ENCODE measurements around the gene CCDC85C.

The CCDC85C gene

GRCh38 chr14:99519347-99519881, 84.6 kb downstream of the CCDC85C start:
- TF ChIP-seq, protein P1, sequence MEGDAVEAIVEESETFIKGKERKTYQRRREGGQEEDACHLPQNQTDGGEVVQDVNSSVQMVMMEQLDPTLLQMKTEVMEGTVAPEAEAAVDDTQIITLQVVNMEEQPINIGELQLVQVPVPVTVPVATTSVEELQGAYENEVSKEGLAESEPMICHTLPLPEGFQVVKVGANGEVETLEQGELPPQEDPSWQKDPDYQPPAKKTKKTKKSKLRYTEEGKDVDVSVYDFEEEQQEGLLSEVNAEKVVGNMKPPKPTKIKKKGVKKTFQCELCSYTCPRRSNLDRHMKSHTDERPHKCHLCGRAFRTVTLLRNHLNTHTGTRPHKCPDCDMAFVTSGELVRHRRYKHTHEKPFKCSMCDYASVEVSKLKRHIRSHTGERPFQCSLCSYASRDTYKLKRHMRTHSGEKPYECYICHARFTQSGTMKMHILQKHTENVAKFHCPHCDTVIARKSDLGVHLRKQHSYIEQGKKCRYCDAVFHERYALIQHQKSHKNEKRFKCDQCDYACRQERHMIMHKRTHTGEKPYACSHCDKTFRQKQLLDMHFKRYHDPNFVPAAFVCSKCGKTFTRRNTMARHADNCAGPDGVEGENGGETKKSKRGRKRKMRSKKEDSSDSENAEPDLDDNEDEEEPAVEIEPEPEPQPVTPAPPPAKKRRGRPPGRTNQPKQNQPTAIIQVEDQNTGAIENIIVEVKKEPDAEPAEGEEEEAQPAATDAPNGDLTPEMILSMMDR (IDR thresholded peaks at IDR 0.05; ENCODE audit: control insufficient read depth, insufficient read depth, low read depth, low read length, missing control alignments), result no peak
- no peak for DNase-seq (ENCODE audit: low read depth)
- no peak overlapping the region for H3K4me3 ChIP-seq (ENCODE audit: control insufficient read depth, low read depth, low read length)

DNA sequence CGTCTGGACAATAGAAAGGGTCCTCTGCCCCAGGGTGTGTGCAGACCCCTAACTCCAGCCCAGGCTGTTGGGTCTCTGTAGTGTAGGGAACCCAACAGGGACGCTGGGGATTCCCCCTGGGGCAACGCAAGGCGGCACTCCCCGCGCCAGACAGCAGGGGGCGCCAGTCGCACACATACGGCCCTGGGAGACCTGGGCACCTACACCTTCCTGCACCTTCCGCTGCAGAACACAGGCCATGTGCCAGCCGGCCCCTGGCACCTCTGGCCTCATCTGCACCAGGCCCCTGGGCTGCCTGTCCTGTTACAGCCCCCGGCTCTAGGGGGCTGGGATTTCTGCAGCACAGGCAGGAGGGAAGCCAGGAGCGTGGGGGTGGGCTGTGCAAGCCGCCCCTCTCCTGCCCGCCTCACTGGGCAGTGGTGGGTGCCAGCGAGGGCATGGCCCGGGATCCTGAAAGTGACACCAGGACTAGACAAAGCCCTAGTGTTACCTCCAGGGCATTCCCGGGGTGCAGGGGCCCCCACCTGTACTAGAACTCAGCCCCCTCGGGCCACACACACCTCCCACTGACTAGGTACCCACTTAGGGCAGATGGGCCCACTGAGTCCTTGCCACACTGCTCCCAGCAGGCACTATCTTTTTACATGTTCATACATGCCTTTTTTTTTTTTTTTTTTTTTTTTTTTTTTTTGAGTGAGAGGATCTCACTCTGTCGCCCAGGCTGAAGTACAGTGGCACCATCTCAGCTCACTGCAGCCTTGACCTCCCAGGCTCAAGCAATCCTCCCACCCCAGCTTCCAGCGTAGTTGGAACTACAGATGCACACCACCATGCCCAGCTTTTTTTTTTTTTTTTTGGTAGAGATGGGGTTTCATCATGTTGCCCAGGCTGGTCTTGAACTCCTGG, 85.3 kb downstream of the CCDC85C start:
- H3K4me3 ChIP-seq (ENCODE audit: control insufficient read depth, low read depth, low read length), result no peak overlapping the region
- TF ChIP-seq, protein P1 (IDR thresholded peaks at IDR 0.05; ENCODE audit: control insufficient read depth, insufficient read depth, low read depth, low read length, missing control alignments), result peak; percentile 97
- DNase-seq (ENCODE audit: low read depth), result no peak

- no peak overlapping the region for H3K4me3 ChIP-seq (ENCODE audit: control insufficient read depth, low read depth, low read length)
- DNase-seq (ENCODE audit: low read depth), result no peak
- TF ChIP-seq, protein P1 (IDR thresholded peaks at IDR 0.05; ENCODE audit: control insufficient read depth, insufficient read depth, low read depth, low read length, missing control alignments), result no peak
These were observed 86.2 kb downstream of the CCDC85C start for GRCh38 chr14:99517643-99518381.

DNA sequence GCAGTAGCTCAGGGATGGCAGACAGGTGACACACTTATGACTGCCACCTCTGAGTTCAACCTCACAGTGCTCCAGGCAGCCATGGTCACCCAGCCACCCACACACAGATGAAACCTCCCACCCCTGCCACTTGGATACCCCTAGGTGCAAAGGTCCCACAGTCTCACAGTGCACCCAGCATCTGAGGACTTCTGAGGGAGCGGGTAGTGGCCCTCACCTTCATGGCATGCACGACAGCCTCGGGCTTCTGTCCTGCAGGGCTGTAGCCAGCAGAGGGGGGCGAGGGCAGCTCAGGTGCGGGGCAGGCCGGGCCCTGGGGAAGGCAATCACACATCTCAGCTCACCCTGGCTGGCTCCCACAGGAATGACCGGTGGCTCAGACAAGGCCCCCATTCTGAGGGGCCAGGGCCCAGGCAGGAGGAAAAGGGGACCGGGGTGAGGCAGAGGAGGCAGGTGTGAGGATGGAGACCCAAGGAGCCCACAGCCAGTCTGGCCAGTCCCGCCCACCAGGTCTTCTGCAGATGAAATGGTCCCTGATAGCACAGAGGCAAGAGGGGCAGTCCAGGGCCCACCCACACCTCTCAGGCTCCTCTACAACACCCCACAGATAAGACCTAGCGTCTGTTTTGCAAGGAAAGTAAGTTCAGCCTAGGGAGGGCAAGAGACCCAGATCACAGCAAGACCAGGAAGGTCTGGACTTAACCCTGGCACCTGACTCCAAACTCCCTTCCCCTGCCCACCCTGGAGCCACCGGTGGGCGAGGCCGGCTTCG, 87.0 kb downstream of the CCDC85C start:
- H3K4me3 ChIP-seq (ENCODE audit: control insufficient read depth, low read depth, low read length), result no peak overlapping the region
- TF ChIP-seq, protein P1 (IDR thresholded peaks at IDR 0.05; ENCODE audit: control insufficient read depth, insufficient read depth, low read depth, low read length, missing control alignments), result no peak
- no peak for DNase-seq (ENCODE audit: low read depth)

DNA sequence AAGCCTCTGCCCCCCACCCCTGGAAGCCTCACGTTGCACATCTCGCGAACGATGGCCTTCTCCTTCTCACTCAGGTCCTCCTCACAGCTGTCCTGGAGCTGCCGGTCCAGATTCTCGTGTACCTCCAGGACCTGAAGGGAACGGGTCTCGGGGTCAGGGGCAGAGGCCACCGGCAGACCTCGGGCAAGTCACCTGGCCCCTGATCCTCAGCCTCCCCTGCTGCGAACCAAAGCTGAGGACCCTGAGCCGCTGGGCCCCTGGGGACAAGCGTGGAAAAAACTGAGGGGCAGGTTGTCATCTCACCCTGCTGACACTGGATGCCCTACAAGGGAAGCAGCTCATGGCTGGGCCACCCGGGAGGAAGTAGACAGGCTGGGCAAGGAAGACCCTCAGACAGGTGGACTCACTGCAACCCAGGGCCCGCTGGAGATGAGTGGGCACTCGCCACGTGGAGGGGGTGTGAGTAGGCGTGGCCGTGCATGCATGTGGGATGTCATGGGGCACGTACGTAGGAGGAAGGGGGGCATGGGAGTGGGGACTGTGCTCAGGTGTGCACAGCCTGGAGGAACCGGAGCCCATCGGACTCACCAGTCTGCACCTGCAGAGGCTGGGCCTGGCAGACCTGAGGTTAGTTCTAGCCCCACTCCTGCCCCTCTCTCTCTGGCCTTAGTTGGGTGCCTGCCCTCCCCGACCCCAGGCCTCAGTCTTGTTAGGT, 87.7 kb downstream of the CCDC85C start:
- DNase-seq (ENCODE audit: low read depth), result no peak
- TF ChIP-seq, protein P1 (IDR thresholded peaks at IDR 0.05; ENCODE audit: control insufficient read depth, insufficient read depth, low read depth, low read length, missing control alignments), result no peak
- H3K4me3 ChIP-seq (ENCODE audit: control insufficient read depth, low read depth, low read length), result no peak overlapping the region
